Dendritic cell treated with granulocyte-macrophage colony-stimulating factor and Interleukin-4, amounts not matched to agents 40 ng/mL and 50 ng/mL, for 4 days (primary cell): ENCODE measurements around the gene PRDM4.
"Not testable (repeated sequence)": the region's sequence is repeated elsewhere in the genome, so short reads cannot be mapped to it uniquely, and the experiment has no call there.

ENCODE experiments used
- H3K27ac Mint-ChIP-seq: one replicate; pipeline ENCODE4 v1.8.0; 2022; ENCODE audit warnings: mild to moderate bottlenecking, mixed read lengths
- H3K27me3 Mint-ChIP-seq: one replicate; pipeline ENCODE4 v1.8.0; 2022; ENCODE audit warnings: mild to moderate bottlenecking, mixed read lengths
- H3K36me3 Mint-ChIP-seq: one replicate; pipeline ENCODE4 v1.8.0; 2022; ENCODE audit warnings: low read depth, mixed read lengths
- H3K4me1 Mint-ChIP-seq: one replicate; pipeline ENCODE4 v1.8.0; 2022; ENCODE audit warnings: low read depth, mixed read lengths
- H3K4me3 Mint-ChIP-seq: one replicate; pipeline ENCODE4 v1.8.0; 2022; ENCODE audit warnings: mild to moderate bottlenecking, moderate library complexity, mixed read lengths
- H3K9me3 Mint-ChIP-seq: one replicate; pipeline ENCODE4 v1.8.0; 2022; ENCODE audit warnings: mixed read lengths
- intact Hi-C: fragments of 100-400 bp; cut with micrococcal nuclease; formaldehyde crosslinking; loops from one replicate; pipeline ENCODE4 v1.15.0; 2022

PRDM4 gene

GRCh38 chr12:107749083-107749482 lies 11.9 kb downstream of the PRDM4 start:
- H3K4me3 Mint-ChIP-seq = no peak overlapping the region
- H3K4me1 Mint-ChIP-seq = no peaks in the 10 kb centered on the region
- no peaks in the 10 kb centered on the region for H3K27me3 Mint-ChIP-seq
- no peak overlapping the region for H3K27ac Mint-ChIP-seq
- H3K36me3 Mint-ChIP-seq = peaks cover 44% of the 10 kb centered on the region
- intact Hi-C loops = loop anchor here (5.0 kb wide), 1 partner anchor 52 kb away; no protein-coding TSS in a partner anchor
- no peaks in the 10 kb centered on the region for H3K9me3 Mint-ChIP-seq

- intact Hi-C loops = loop anchor here (5.0 kb wide), 1 partner anchor 51 kb away; no protein-coding TSS in a partner anchor
- Mint-ChIP-seq H3K4me1 (no peaks in the 10 kb centered on the region), H3K9me3 (no peaks in the 10 kb centered on the region), H3K4me3 (no peak overlapping the region), H3K27me3 (no peaks in the 10 kb centered on the region), H3K36me3 (peaks cover 44% of the 10 kb centered on the region), H3K27ac (no peak overlapping the region)
Observed at GRCh38 chr12:107748472-107748871, 12.5 kb downstream of the PRDM4 start.

GRCh38 chr12:107736914-107737313 lies 24.0 kb downstream of the PRDM4 start:
- H3K9me3 Mint-ChIP-seq = no peaks in the 10 kb centered on the region
- peaks cover 21% of the 10 kb centered on the region for H3K4me1 Mint-ChIP-seq
- intact Hi-C loops = no loop called here
- H3K27ac Mint-ChIP-seq = no peak overlapping the region
- H3K36me3 Mint-ChIP-seq = peaks cover 91% of the 10 kb centered on the region
- H3K4me3 Mint-ChIP-seq = no peak overlapping the region
- H3K27me3 Mint-ChIP-seq = no peaks in the 10 kb centered on the region

- H3K4me3 Mint-ChIP-seq = no peak overlapping the region
- H3K4me1 Mint-ChIP-seq = peaks cover 15% of the 10 kb centered on the region
- peaks cover 79% of the 10 kb centered on the region for H3K36me3 Mint-ChIP-seq
- no peaks in the 10 kb centered on the region for H3K27me3 Mint-ChIP-seq
- no peaks in the 10 kb centered on the region for H3K9me3 Mint-ChIP-seq
- no peak overlapping the region for H3K27ac Mint-ChIP-seq
- intact Hi-C loops = no loop called here
Observed at GRCh38 chr12:107735763-107736162, 25.2 kb downstream of the PRDM4 start.

GRCh38 chr12:107734139-107734538 lies 26.8 kb downstream of the PRDM4 start:
- Mint-ChIP-seq H3K9me3 (no peaks in the 10 kb centered on the region), H3K4me3 (no peak overlapping the region), H3K27ac (no peak overlapping the region), H3K36me3 (peaks cover 66% of the 10 kb centered on the region), H3K27me3 (no peaks in the 10 kb centered on the region), H3K4me1 (peaks cover 15% of the 10 kb centered on the region)
- intact Hi-C loops = no loop called here

- H3K27ac Mint-ChIP-seq = no peak overlapping the region
Observed at GRCh38 chr12:107732365-107732764, 28.6 kb downstream of the PRDM4 start.

GRCh38 chr12:107731366-107731765 lies 29.6 kb downstream of the PRDM4 start:
- Mint-ChIP-seq H3K4me1 (peaks cover under 1% of the 10 kb centered on the region), H3K27ac (no peak overlapping the region), H3K4me3 (no peak overlapping the region), H3K36me3 (peaks cover 38% of the 10 kb centered on the region), H3K27me3 (no peaks in the 10 kb centered on the region), H3K9me3 (no peaks in the 10 kb centered on the region)
- intact Hi-C loops = no loop called here

More at GRCh38 chr12:107732365-107732764, 28.6 kb downstream of the PRDM4 start:
- Mint-ChIP-seq H3K9me3 (no peaks in the 10 kb centered on the region), H3K36me3 (peaks cover 48% of the 10 kb centered on the region), H3K27me3 (no peaks in the 10 kb centered on the region), H3K4me1 (peaks cover 11% of the 10 kb centered on the region), H3K4me3 (no peak overlapping the region)
- intact Hi-C loops = no loop called here

- Mint-ChIP-seq H3K36me3 (peaks cover 32% of the 10 kb centered on the region), H3K9me3 (no peaks in the 10 kb centered on the region), H3K27me3 (no peaks in the 10 kb centered on the region), H3K4me1 (no peaks in the 10 kb centered on the region), H3K27ac (no peak overlapping the region), H3K4me3 (no peak overlapping the region)
- intact Hi-C loops = no loop called here
Observed at GRCh38 chr12:107730618-107731341, 30.2 kb downstream of the PRDM4 start.

- H3K4me1 Mint-ChIP-seq, H3K36me3 Mint-ChIP-seq, H3K27me3 Mint-ChIP-seq, intact Hi-C loops, H3K27ac Mint-ChIP-seq, H3K9me3 Mint-ChIP-seq, H3K4me3 Mint-ChIP-seq: not testable (repeated sequence)
Observed at GRCh38 chr12:107727742-107728141, 33.2 kb downstream of the PRDM4 start.

GRCh38 chr12:107727327-107727726 lies 33.6 kb downstream of the PRDM4 start:
- H3K9me3 Mint-ChIP-seq, H3K36me3 Mint-ChIP-seq, H3K4me3 Mint-ChIP-seq, intact Hi-C loops, H3K4me1 Mint-ChIP-seq, H3K27me3 Mint-ChIP-seq, H3K27ac Mint-ChIP-seq: not testable (repeated sequence)

- peaks cover 28% of the 10 kb centered on the region for H3K36me3 Mint-ChIP-seq
- H3K9me3 Mint-ChIP-seq = no peaks in the 10 kb centered on the region
- intact Hi-C loops = no loop called here
- no peaks in the 10 kb centered on the region for H3K4me1 Mint-ChIP-seq
- no peaks in the 10 kb centered on the region for H3K27me3 Mint-ChIP-seq
- no peak overlapping the region for H3K4me3 Mint-ChIP-seq
- no peak overlapping the region for H3K27ac Mint-ChIP-seq
Observed at GRCh38 chr12:107718606-107719005, 42.3 kb downstream of the PRDM4 start.

- H3K36me3 Mint-ChIP-seq = peaks cover 57% of the 10 kb centered on the region
- no peaks in the 10 kb centered on the region for H3K9me3 Mint-ChIP-seq
Observed at GRCh38 chr12:107715780-107716179, 45.2 kb downstream of the PRDM4 start.

GRCh38 chr12:107705522-107705921 lies 55.4 kb downstream of the PRDM4 start:
- intact Hi-C loops, H3K9me3 Mint-ChIP-seq, H3K27ac Mint-ChIP-seq, H3K4me1 Mint-ChIP-seq, H3K27me3 Mint-ChIP-seq, H3K4me3 Mint-ChIP-seq: not testable (repeated sequence)
- H3K36me3 Mint-ChIP-seq = peaks cover 90% of the 10 kb centered on the region

More at GRCh38 chr12:107715780-107716179, 45.2 kb downstream of the PRDM4 start:
- Mint-ChIP-seq H3K27ac (no peak overlapping the region), H3K27me3 (no peaks in the 10 kb centered on the region), H3K4me3 (no peak overlapping the region), H3K4me1 (no peaks in the 10 kb centered on the region)
- intact Hi-C loops = no loop called here

- Mint-ChIP-seq H3K9me3 (no peaks in the 10 kb centered on the region), H3K27ac (no peak overlapping the region), H3K27me3 (no peaks in the 10 kb centered on the region), H3K4me3 (no peak overlapping the region), H3K4me1 (peaks cover 5% of the 10 kb centered on the region), H3K36me3 (peaks cover 93% of the 10 kb centered on the region)
- intact Hi-C loops = no loop called here
Observed at GRCh38 chr12:107704041-107704440, 56.9 kb downstream of the PRDM4 start.

- H3K27ac Mint-ChIP-seq = no peak overlapping the region
Observed at GRCh38 chr12:107702106-107702505, 58.8 kb downstream of the PRDM4 start.

More at GRCh38 chr12:107702106-107702505, 58.8 kb downstream of the PRDM4 start:
- intact Hi-C loops = no loop called here
- Mint-ChIP-seq H3K9me3 (no peaks in the 10 kb centered on the region), H3K36me3 (peaks cover 94% of the 10 kb centered on the region), H3K27me3 (no peaks in the 10 kb centered on the region), H3K4me3 (no peak overlapping the region), H3K4me1 (no peaks in the 10 kb centered on the region)
